Measurements from ENCODE around the gene MADD. TPM values are rescaled to one million over a fixed set of nuclear protein-coding genes. Genes with fewer than 3 reads are reported as not detected.

MADD gene
- total RNA-seq, 1 experiment from 2014 or later, result 26.4 TPM

DNA sequence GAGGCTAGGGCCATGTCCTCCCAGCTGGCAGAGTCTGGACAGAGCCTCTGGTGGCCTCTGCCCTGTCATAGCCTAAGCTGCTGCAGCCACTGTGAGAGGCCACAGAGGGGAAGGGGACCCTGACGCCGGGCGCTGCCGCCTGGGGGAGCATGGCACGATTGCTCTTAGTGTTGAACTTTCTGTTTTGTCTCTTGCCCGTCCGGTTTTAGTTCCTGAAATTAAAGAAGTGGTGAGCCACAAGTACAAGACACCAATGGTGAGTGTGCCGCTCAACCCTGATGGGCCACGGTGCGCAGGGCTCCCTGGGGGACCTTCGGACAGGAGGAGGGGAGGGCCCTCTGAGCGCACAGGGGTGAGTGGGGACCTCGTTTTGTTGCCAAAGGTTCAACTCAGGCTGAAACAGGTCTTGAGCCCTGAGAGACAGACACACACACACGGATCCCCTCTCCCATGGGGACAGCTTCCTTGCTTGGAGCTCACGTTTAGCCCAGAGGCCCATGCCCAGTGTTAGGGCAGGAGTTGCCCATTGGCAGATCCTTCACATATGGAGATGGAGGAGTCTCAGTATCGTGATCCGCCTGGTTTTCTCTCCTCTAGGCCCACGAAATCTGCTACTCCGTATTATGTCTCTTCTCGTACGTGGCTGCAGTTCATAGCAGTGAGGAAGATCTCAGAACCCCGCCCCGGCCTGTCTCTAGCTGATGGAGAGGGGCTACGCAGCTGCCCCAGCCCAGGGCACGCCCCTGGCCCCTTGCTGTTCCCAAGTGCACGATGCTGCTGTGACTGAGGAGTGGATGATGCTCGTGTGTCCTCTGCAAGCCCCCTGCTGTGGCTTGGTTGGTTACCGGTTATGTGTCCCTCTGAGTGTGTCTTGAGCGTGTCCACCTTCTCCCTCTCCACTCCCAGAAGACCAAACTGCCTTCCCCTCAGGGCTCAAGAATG lies 58.8 kb downstream of the MADD start:
- ChIA-PET CTCF (interaction anchor here (0.6 kb wide), 1 partner anchor 12 kb away, joined by 4 read pairs; no protein-coding TSS in a partner anchor), POLR2A (ENCODE audit: unreplicated experiment) (no interaction called here)
- Histone ChIP-seq H4K20me1 (ENCODE audit: low read length) (no peaks in the 10 kb centered on the region), H3K9ac (ENCODE audit: low read length) (no peak overlapping the region), H3K27me3 (ENCODE audit: low read length) (no peaks in the 10 kb centered on the region), H3K9me3 (ENCODE audit: low read length) (no peaks in the 10 kb centered on the region), H3K27ac (ENCODE audit: low read length) (no peak overlapping the region), H3K79me2 (ENCODE audit: low read length) (no peaks in the 10 kb centered on the region), H3F3A (ENCODE audit: low read length, unreplicated experiment) (no peaks in the 10 kb centered on the region), H3K4me1 (ENCODE audit: insufficient read depth, low read length) (no peaks in the 10 kb centered on the region), H3K4me3 (ENCODE audit: low read length) (no peak overlapping the region), H3K9me2 (replicated peaks; ENCODE audit: low read length) (no peaks in the 10 kb centered on the region), H3K36me3 (ENCODE audit: low read depth, low read length) (no peaks in the 10 kb centered on the region), H3K4me2 (ENCODE audit: low read length) (no peak overlapping the region), H2AFZ (ENCODE audit: low read length) (no peak overlapping the region)
- intact Hi-C loops (cut with micrococcal nuclease), result no loop called here
- no TSS peak for BruUV-seq (replicated peaks)
- TF ChIP-seq EZH2phosphoT487 (IDR thresholded peaks at IDR 0.05; ENCODE audit: borderline replicate concordance, low read length) (no peak), EZH2 (IDR thresholded peaks at IDR 0.05; ENCODE audit: low read length, unreplicated experiment) (no peak)
- TF ChIP-seq, protein P1, sequence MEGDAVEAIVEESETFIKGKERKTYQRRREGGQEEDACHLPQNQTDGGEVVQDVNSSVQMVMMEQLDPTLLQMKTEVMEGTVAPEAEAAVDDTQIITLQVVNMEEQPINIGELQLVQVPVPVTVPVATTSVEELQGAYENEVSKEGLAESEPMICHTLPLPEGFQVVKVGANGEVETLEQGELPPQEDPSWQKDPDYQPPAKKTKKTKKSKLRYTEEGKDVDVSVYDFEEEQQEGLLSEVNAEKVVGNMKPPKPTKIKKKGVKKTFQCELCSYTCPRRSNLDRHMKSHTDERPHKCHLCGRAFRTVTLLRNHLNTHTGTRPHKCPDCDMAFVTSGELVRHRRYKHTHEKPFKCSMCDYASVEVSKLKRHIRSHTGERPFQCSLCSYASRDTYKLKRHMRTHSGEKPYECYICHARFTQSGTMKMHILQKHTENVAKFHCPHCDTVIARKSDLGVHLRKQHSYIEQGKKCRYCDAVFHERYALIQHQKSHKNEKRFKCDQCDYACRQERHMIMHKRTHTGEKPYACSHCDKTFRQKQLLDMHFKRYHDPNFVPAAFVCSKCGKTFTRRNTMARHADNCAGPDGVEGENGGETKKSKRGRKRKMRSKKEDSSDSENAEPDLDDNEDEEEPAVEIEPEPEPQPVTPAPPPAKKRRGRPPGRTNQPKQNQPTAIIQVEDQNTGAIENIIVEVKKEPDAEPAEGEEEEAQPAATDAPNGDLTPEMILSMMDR (conservative IDR thresholded peaks at IDR 0.05; ENCODE audit: low read depth, low read length), result no peak
- DNase-seq, result no peak
- ATAC-seq, result no peak

DNA sequence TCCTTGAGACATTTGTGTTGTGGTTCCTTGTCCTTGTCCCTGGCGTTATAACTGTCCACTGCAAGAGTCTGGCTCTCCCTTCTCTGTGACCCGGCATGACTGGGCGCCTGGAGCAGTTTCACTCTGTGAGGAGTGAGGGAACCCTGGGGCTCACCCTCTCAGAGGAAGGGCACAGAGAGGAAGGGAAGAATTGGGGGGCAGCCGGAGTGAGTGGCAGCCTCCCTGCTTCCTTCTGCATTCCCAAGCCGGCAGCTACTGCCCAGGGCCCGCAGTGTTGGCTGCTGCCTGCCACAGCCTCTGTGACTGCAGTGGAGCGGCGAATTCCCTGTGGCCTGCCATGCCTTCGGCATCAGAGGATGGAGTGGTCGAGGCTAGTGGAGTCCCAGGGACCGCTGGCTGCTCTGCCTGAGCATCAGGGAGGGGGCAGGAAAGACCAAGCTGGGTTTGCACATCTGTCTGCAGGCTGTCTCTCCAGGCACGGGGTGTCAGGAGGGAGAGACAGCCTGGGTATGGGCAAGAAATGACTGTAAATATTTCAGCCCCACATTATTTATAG lies 59.6 kb downstream of the MADD start:
- Histone ChIP-seq H2AFZ (ENCODE audit: low read length) (no peak overlapping the region), H3K27me3 (ENCODE audit: low read length) (no peaks in the 10 kb centered on the region), H3K4me3 (ENCODE audit: low read length) (no peak overlapping the region), H3K27ac (ENCODE audit: low read length) (no peak overlapping the region), H3F3A (ENCODE audit: low read length, unreplicated experiment) (no peaks in the 10 kb centered on the region), H3K9ac (ENCODE audit: low read length) (no peak overlapping the region), H3K4me2 (ENCODE audit: low read length) (no peak overlapping the region), H3K4me1 (ENCODE audit: insufficient read depth, low read length) (no peaks in the 10 kb centered on the region), H3K36me3 (ENCODE audit: low read depth, low read length) (no peaks in the 10 kb centered on the region), H3K9me3 (ENCODE audit: low read length) (no peaks in the 10 kb centered on the region), H4K20me1 (ENCODE audit: low read length) (no peaks in the 10 kb centered on the region), H3K9me2 (replicated peaks; ENCODE audit: low read length) (no peaks in the 10 kb centered on the region), H3K79me2 (ENCODE audit: low read length) (no peaks in the 10 kb centered on the region)
- BruUV-seq (replicated peaks), result TSS peak; percentile 23
- POLR2A ChIA-PET (ENCODE audit: unreplicated experiment), result no interaction called here
- CTCF ChIA-PET, result interaction anchor here (0.6 kb wide), 1 partner anchor 12 kb away, joined by 4 read pairs; no protein-coding TSS in a partner anchor
- intact Hi-C loops (cut with micrococcal nuclease), result no loop called here
- TF ChIP-seq, protein P1 (conservative IDR thresholded peaks at IDR 0.05; ENCODE audit: low read depth, low read length), result no peak
- TF ChIP-seq EZH2phosphoT487 (IDR thresholded peaks at IDR 0.05; ENCODE audit: borderline replicate concordance, low read length) (no peak), EZH2 (IDR thresholded peaks at IDR 0.05; ENCODE audit: low read length, unreplicated experiment) (no peak)
- ATAC-seq (no peak), DNase-seq (no peak)
